Measurements from ENCODE around the gene GBF1.

- TF ChIP-seq POLR2A (IDR thresholded peaks at IDR 0.05) (no peak), CTCF (IDR thresholded peaks at IDR 0.05) (no peak)
Observed at GRCh38 chr10:102408131-102408727, 162.9 kb downstream of the GBF1 start.

Measured in thyroid gland (tissue), 4 donors.